Tibial artery (tissue), 4 donors: Measurements from ENCODE around the gene ZNF180.
"Not testable (repeated sequence)": the region's sequence is repeated elsewhere in the genome, so short reads cannot be mapped to it uniquely, and the experiment has no call there.

Experiments used
- DNase-seq, 2 donors: peaks; one replicate each; pipeline ENCODE4 v3.0.0-alpha.2; 2019
- H3K27ac ChIP-seq, 2 donors: fragments of 200-600 bp; sonication (generic) in 1 of 2; 1 replicate in 1 of 2; 2 replicates in 1 of 2; pipeline ENCODE4 v1.5.1; 2018 to 2019; ENCODE audit warnings: mild to moderate bottlenecking in 1 of 2
- H3K27me3 ChIP-seq, 2 donors: fragments of 200-600 bp; sonication (generic) in 1 of 2; one replicate each; pipeline versions ENCODE4 v1.5.1 to v1.6.0; 2016 to 2019
- H3K36me3 ChIP-seq, 3 donors: fragments of 200-600 bp; sonication (generic) in 2 of 3; one replicate each; pipeline ENCODE4 v1.5.1; 2016 to 2019; ENCODE audit warnings: mild to moderate bottlenecking in 2 of 3
- H3K4me1 ChIP-seq, 4 donors: fragments of 200-600 bp; sonication (generic) in 2 of 4; 1 replicate in 3 of 4; 2 replicates in 1 of 4; pipeline ENCODE4 v1.5.1; 2016 to 2019
- H3K4me3 ChIP-seq, 2 donors: fragments of 200-600 bp; sonication (generic) in 1 of 2; 1 replicate in 1 of 2; 2 replicates in 1 of 2; pipeline ENCODE4 v1.5.1; 2018 to 2019; ENCODE audit warnings: mild to moderate bottlenecking in 2 of 2
- H3K9me3 ChIP-seq, 3 donors: fragments of 200-600 bp; sonication (generic) in 1 of 3; one replicate each; pipeline ENCODE4 v1.5.1; 2016 to 2019
- CTCF ChIP-seq, 2 experiments: fragments of 200-600 bp in 1 of 2; fragments of 450-650 bp in 1 of 2; IDR thresholded peaks; one replicate each; pipeline ENCODE4 v1.5.1; 2017 to 2019; ENCODE audit warnings: antibody characterized with exemption in 2 of 2, mild to moderate bottlenecking in 1 of 2, moderate library complexity in 1 of 2
- intact Hi-C: fragments of 100-400 bp; cut with DNase I; formaldehyde crosslinking; loops from one replicate; pipeline ENCODE4 v1.15.0; 2023; ENCODE audit warnings: low total_unique reads

Gene ZNF180

GRCh38 chr19:44540736-44541135, 40.4 kb upstream of the ZNF180 start:
- no peaks in the 10 kb centered on the region for H3K9me3 ChIP-seq
- H3K27me3 ChIP-seq = peaks cover 0 to 19% of the 10 kb centered on the region in 2 donors
- H3K36me3 ChIP-seq = no peaks in the 10 kb centered on the region
- peak in 1 of 2 donors; percentile 24 for DNase-seq
- intact Hi-C loops = no loop called here
- H3K27ac ChIP-seq = no peak overlapping the region
- no peaks in the 10 kb centered on the region for H3K4me1 ChIP-seq
- no peak overlapping the region for H3K4me3 ChIP-seq
- TF ChIP-seq CTCF (IDR thresholded peaks at IDR 0.05) = no peak

- no peaks in the 10 kb centered on the region for H3K9me3 ChIP-seq
- H3K27ac ChIP-seq = no peak overlapping the region
- no peak for TF ChIP-seq CTCF (IDR thresholded peaks at IDR 0.05)
- intact Hi-C loops = no loop called here
- H3K4me3 ChIP-seq = no peak overlapping the region
- H3K27me3 ChIP-seq = peaks cover 0 to 19% of the 10 kb centered on the region in 2 donors
- no peaks in the 10 kb centered on the region for H3K4me1 ChIP-seq
- no peaks in the 10 kb centered on the region for H3K36me3 ChIP-seq
- peak in 1 of 2 donors; percentile 29 for DNase-seq
Observed at GRCh38 chr19:44539991-44540390, 39.7 kb upstream of the ZNF180 start.

GRCh38 chr19:44539236-44539826, 39.0 kb upstream of the ZNF180 start:
- peak in 1 of 2 donors; percentile 4 for DNase-seq
- no peak for TF ChIP-seq CTCF (IDR thresholded peaks at IDR 0.05)

GRCh38 chr19:44535361-44535760, 35.0 kb upstream of the ZNF180 start:
- intact Hi-C loops, H3K27ac ChIP-seq, H3K9me3 ChIP-seq, H3K4me1 ChIP-seq, H3K36me3 ChIP-seq, H3K4me3 ChIP-seq: not testable (repeated sequence)
- H3K27me3 ChIP-seq = peaks cover 0 to 10% of the 10 kb centered on the region in 2 donors
- DNase-seq = peak in 1 of 2 donors; percentile 3

More at GRCh38 chr19:44539236-44539826, 39.0 kb upstream of the ZNF180 start:
- Histone ChIP-seq H3K4me1 (no peaks in the 10 kb centered on the region), H3K9me3 (no peaks in the 10 kb centered on the region), H3K27me3 (peaks cover 0 to 15% of the 10 kb centered on the region in 2 donors), H3K4me3 (no peak overlapping the region), H3K36me3 (no peaks in the 10 kb centered on the region), H3K27ac (no peak overlapping the region)
- intact Hi-C loops = no loop called here

- no peak for TF ChIP-seq CTCF (IDR thresholded peaks at IDR 0.05)
- no peaks in the 10 kb centered on the region for H3K36me3 ChIP-seq
- H3K27ac ChIP-seq = no peak overlapping the region
- intact Hi-C loops = no loop called here
- H3K27me3 ChIP-seq = peaks cover 0 to 6% of the 10 kb centered on the region in 2 donors
- no peaks in the 10 kb centered on the region for H3K9me3 ChIP-seq
- no peaks in the 10 kb centered on the region for H3K4me1 ChIP-seq
- no peak overlapping the region for H3K4me3 ChIP-seq
- peak in 1 of 2 donors; percentile 5 for DNase-seq
Observed at GRCh38 chr19:44532819-44533218, 32.5 kb upstream of the ZNF180 start.

GRCh38 chr19:44530777-44531176, 30.5 kb upstream of the ZNF180 start:
- peak in 1 of 2 donors; percentile 33 for DNase-seq
- intact Hi-C loops = no loop called here
- no peak for TF ChIP-seq CTCF (IDR thresholded peaks at IDR 0.05)
- Histone ChIP-seq H3K4me3 (no peak overlapping the region), H3K27ac (no peak overlapping the region), H3K27me3 (peaks cover 0 to 6% of the 10 kb centered on the region in 2 donors), H3K9me3 (no peaks in the 10 kb centered on the region), H3K36me3 (no peaks in the 10 kb centered on the region), H3K4me1 (no peaks in the 10 kb centered on the region)
